HG03103 (cell line): Measurements from ENCODE around the gene RNF44.
A peak's percentile ranks its signal among the peaks of the same experiment; 100 is the strongest.

Source experiments
- ATAC-seq: cut with Tn5 transposase; IDR thresholded peaks from one replicate; pipeline ENCODE4 v1.9.1; 2021; ENCODE audit warnings: low read depth; ENCODE audit not compliant: unreplicated experiment

RNF44 gene

DNA sequence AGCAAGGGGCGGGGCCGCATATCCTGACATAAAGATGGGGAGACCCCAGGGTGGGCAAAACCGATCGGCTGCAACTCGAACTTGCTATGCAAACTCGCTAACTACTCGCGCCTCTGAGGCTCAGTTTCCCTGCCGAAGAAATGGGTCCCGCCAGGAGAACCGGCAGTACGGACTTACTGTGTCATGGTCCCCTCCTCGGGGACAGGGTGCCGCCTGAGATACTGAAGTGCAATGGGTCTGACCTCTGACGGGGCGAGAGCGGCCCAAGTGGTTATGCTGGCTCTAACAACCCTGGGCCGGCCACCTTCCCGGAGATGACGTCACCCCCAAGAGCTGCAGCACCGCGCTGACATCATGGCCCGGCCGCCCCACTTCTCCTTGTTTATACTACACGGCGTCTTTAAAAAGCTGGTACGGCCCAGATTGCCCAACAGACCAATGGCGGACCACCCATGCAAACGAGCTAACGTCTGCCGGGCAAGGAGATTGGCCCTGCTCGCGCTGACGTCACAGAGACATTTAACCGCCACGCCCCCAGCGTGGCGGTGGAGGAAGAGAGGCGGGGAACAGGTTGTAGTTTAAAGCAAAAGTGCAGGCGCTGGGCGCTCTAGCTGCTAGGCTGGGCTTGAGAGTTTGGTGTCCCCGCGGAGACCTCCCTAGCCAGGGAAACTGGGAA lies 490 bp upstream of the RNF44 start:
- peak; percentile 55 for ATAC-seq

- ATAC-seq, result no peak
These were observed 885 bp downstream of the RNF44 start for GRCh38 chr5:176536132-176536901.

DNA sequence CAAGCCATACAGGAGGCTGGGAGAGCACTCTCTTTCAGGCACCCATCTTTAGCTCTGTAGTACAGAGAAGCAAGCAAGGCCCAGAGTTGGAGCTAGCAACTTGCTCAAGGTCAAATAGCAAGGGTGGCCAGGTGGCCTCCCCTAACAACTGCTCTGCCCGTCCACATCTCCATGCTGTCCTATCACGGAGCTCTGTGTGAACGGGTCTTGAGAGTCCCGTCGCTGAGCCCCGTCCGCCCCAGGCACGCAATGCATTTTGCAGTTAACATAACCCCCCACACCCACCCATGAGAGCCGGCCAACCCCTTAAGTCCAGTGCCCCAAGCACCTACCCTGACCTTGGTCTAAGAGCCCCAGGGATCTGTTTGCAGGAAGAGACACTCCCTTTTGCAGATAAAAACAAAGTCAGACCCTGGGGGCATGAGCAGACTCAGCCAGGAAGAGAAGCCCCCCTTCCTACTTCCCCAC lies 1.5 kb downstream of the RNF44 start:
- no peak for ATAC-seq

- ATAC-seq, result no peak
These were observed 2.0 kb downstream of the RNF44 start for GRCh38 chr5:176535101-176535663.

- no peak for ATAC-seq
These were observed 2.6 kb downstream of the RNF44 start for GRCh38 chr5:176534640-176535039.

DNA sequence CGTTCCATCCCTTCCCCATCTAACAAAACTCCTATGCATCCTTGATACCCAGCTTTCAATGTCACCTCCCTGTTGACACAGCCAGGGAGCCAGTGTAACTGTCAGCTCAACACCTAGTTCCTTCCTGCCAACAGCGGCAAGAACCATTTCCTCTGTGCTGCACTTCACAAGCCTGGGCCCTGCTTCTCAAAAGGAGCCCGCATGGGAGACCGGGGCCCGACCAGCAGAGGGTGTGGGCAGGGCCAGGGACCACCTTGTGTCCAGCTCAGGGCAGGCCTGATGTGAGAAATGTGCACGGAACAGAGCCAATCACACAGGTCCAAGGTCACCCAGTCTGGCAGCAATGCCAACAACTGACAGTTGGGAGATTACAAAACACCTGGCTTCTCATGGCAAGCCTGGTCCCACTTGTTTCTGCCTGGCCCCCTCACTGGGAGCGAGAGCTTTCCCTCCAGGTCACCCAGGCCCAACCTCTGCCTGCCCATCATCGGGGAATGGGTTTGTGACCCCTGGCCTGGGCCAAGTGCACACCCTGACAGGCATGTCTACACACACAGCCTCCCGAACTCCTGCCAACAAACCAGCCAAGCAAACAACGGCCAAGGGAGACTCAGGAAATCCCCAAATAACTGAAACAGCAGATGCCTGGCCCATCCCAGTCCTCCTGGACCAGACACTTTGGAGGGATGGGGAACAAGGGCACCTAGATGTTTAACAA lies 3.1 kb downstream of the RNF44 start:
- no peak for ATAC-seq

- ATAC-seq, result no peak
These were observed 3.8 kb downstream of the RNF44 start for GRCh38 chr5:176533390-176533789.

- ATAC-seq, result no peak
These were observed 4.4 kb downstream of the RNF44 start for GRCh38 chr5:176532795-176533194.

- no peak for ATAC-seq
These were observed 5.2 kb downstream of the RNF44 start for GRCh38 chr5:176531902-176532493.

DNA sequence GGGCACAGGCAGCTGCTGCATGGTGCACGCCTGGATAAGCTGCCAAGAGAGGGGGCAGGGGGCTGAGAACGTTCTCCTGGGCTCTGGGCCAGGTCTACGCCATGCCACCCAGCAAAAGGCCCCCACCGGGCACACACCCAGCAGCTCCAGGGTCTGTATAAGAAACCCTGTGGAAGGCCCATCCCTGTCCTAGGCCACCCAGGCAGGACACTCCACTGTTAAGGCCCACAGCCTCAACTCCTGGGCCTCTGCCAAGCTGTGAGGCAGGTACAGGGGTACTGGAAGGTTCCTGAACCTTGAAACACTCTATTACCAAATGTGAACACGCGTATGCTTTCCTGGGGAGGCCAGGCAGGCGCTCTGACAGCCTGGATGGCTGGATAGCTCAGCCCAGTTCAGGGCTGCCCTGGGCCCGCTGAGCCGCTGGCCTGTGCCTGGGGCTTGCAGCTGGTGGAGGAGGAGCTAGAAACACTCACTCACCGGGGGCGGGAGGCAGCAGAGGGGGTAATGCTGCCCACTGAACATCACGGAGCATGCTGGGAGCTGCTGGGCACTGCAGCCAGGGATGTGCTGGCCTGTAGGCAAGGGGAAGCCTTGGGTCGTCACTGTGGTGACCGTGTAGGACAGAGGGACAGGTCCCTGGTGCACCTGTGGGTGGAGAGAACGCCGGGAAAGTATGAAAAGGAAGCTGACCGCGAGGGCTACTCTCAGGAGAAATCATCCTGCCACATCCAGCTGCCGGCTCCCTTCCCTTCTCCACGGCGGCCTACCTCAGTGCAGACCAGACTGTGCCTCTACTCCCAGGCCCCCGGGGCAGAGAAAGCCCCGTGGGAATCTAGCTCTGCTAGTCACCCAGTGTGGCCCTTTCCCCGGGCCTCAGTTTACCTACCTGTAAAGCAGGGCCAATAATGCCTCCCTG lies 6.0 kb downstream of the RNF44 start:
- ATAC-seq, result no peak

GRCh38 chr5:176530393-176530982 lies 6.7 kb downstream of the RNF44 start:
- no peak for ATAC-seq

DNA sequence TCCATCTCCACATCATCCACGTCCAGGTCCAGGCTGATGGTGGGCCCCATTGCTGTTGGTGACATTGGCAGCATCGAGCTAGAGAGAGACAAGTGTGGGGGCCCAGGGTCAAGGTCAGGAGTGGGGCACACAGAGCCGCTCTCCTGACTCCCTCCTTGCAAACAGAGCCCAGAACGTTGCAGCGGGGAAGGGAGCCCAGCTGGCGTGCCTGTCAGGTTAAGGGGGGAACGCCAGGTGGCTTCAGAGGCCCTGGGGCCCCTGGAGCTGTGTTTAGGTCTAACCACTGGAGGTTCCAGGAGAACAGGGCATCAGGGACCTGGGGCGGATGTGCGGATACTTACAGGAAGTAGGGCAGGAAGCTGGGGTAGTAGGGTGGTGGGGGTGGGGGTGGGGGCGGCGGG lies 7.5 kb downstream of the RNF44 start:
- no peak for ATAC-seq

GRCh38 chr5:176529116-176529740 lies 8.0 kb downstream of the RNF44 start:
- no peak for ATAC-seq

DNA sequence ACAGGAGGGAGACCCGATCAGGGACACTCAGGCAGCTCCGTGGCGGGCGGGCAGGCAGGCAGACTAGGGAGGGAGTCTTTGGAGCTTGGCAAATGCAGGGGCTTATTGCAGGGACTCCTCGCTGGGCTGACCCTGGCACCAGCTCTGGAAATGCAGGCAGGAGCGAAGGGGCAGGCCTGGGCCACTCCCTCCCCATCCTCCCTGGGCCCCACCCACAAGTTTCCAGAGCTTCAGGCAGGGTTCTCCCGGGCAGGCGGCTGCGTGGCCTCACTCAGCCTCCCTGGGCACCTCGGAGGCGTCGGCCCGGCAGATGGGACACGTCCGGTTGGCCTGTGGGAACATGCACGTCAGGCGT lies 8.5 kb downstream of the RNF44 start:
- ATAC-seq, result no peak

GRCh38 chr5:176528301-176528700 lies 8.9 kb downstream of the RNF44 start:
- no peak for ATAC-seq

DNA sequence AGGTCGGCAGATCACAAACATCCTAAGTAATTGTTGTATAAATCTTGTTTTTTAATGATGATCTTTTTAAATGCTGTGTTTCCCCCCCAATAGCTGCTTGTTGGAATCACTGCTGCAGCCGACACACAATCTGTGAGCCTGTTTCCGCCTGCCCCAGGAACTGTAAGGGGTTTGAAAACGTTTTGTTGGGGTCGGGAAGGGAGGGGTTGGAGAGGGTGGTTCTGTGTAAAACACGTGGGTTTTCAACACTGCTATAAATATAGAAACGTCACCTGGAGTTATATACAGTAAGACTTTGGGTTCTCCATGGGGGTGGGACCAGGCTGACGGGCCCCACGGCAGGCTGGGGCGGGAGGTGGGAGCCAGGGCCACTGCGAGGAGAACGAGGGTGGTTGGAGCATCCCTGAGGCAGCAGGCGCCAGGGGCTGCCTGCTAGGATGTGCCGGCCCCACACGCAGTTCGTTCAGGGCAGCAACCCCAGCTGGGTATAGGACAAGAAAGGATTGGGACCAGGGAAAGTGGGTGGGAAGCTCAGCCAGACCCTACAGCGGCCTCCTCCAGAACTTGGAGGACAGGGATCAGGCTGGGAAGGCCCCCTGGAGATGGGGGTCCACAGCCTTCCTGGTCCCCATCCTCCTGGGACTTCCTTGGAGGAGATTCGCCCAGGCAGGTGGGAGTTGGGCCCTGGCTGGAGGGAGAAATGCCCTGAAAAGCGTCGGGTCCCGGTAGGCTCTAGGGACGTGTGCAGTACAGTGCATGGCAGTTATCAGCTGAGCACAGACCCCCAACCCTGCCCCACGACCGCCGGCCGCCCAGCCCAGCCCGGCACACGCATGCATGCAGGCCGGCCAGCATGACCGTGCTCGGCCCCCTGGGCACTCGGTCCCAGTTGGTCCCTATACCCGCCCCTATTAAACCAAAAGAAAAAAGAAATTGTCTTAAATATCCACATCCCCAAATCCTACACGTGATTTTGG lies 9.7 kb downstream of the RNF44 start:
- no peak for ATAC-seq

GRCh38 chr5:176526462-176526861 lies 10.7 kb downstream of the RNF44 start:
- no peak for ATAC-seq

DNA sequence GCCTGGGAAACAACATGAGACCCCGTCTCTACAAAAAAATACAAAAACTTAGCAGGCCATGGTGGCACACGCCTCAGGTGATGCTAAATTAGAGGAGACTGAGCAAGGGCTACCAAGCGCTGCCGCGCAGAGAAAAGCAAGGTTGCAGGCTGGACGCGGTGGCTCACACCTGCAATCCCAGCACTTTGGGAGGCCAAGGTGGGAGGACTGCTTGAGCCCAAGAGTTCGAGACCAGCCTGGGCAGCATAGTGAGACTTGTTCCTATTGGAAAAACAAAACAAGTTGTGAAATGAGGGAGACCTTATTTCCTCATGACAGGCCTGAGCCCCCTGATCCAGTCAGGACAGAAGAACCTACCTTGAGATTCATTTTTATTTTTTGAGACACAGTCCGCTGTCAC lies 11.5 kb downstream of the RNF44 start:
- ATAC-seq, result no peak
